ENCODE results near the gene UPF3A.

DNA sequence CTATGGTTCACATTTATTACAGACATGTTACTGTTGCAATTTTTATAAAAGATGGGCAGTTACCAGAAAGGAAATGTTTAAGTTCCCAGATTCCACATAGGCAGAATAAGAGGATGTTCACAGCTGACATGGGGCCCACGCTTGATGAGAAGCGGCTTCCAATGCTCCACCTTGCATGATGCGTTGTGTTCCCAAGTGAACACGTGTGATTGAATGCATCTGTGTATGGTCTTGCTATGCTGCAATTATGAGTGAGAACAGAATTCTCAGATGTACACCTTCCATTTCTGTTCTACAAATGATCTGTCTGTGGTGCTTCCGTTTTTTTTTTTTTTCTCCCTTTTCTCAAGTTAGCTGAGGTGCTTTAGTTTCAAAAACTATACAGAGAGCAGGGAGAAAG is 15.5 kb downstream of the UPF3A start:
- TF ChIP-seq CTCF (IDR thresholded peaks at IDR 0.05) (no peak), POLR2A (IDR thresholded peaks at IDR 0.05) (no peak)

Data from right lobe of liver (tissue), 4 donors.